Neural crest cell (in vitro differentiated cells): ENCODE data around the gene PNMA1. TPM values are rescaled to one million over a fixed set of nuclear protein-coding genes. Genes with fewer than 3 reads are reported as not detected.

ENCODE experiments used
- DNase-seq: peaks from one replicate; pipeline ENCODE4 v3.0.0; 2021; ENCODE audit warnings: low read depth, mixed read lengths, low spot score
- H3K27ac Mint-ChIP-seq: one replicate; pipeline ENCODE4 v1.8.0; 2021; ENCODE audit warnings: mild to moderate bottlenecking, mixed read lengths; ENCODE audit not compliant: unreplicated experiment
- H3K27me3 Mint-ChIP-seq: 2 replicates; pipeline ENCODE4 v1.8.0; 2021; ENCODE audit warnings: low read depth, mild to moderate bottlenecking, mixed read lengths
- H3K36me3 Mint-ChIP-seq: 2 replicates; pipeline ENCODE4 v1.8.0; 2021; ENCODE audit warnings: low read depth, mild to moderate bottlenecking, mixed read lengths
- H3K4me1 Mint-ChIP-seq: 2 replicates; pipeline ENCODE4 v1.8.0; 2021; ENCODE audit warnings: mixed read lengths
- H3K4me3 Mint-ChIP-seq: one replicate; pipeline ENCODE4 v1.8.0; 2021; ENCODE audit warnings: mild to moderate bottlenecking, mixed read lengths
- H3K9me3 Mint-ChIP-seq: 2 replicates; pipeline ENCODE4 v1.8.0; 2021; ENCODE audit warnings: mixed read lengths
- total RNA-seq: library from RNA; stranded (reverse); gene quantifications from 2 replicates; pipeline ENCODE4 v1.2.1, GENCODE V29; 2021
- TF ChIP-seq, protein P1 (sequence below): fragments of 200-600 bp; sonication (generic); conservative IDR thresholded peaks from 2 replicates; pipeline ENCODE4 v1.5.0; 2021; ENCODE audit warnings: antibody characterized with exemption, mild to moderate bottlenecking

The PNMA1 gene
- total RNA-seq, 1 donor from 2014 or later = 97.4 TPM

DNA sequence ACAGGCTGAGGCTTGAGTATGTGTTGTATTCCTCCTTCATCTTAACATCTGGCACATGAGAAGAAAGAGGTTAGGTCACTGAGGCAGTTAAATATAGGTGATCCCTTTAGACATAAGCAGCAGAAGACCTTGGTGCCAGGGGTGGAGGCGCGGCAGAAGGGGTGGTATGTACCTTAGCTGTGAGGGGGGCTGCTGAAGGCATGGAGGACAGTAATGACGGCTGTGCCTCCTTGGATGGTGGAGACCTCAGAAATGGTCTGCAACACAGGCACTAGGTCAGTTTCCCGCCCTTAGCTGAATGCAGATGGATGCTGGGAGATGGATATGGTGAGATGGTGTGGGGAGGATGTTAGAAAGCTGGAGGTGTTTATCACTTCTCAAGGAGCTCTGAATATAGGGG is 1.5 kb upstream of the PNMA1 start:
- H3K4me1 Mint-ChIP-seq = peaks cover 64% of the 10 kb centered on the region
- H3K27ac Mint-ChIP-seq = no peak overlapping the region
- H3K4me3 Mint-ChIP-seq = peak overlapping the region; percentile 70

DNA sequence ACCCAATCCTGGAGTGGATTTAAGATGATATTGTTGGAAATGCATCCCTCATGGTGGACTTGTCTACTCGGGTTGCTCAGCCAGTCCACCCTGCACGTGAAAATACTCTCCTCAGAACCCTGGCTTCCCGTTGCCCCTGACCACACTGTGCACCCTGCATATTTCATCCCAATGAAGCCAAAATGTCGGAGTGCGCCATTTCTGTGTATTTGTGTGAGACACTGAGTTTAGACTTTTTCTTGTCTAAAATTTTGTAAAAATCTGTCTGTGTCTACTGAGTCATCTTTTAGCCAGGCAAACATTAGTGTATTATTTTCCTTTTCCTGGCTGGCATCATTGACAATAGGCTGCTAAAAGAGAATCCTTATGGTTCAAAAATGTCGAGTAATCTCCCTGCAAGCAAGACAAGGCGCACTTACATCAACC is 485 bp upstream of the PNMA1 start:
- TF ChIP-seq, protein P1, sequence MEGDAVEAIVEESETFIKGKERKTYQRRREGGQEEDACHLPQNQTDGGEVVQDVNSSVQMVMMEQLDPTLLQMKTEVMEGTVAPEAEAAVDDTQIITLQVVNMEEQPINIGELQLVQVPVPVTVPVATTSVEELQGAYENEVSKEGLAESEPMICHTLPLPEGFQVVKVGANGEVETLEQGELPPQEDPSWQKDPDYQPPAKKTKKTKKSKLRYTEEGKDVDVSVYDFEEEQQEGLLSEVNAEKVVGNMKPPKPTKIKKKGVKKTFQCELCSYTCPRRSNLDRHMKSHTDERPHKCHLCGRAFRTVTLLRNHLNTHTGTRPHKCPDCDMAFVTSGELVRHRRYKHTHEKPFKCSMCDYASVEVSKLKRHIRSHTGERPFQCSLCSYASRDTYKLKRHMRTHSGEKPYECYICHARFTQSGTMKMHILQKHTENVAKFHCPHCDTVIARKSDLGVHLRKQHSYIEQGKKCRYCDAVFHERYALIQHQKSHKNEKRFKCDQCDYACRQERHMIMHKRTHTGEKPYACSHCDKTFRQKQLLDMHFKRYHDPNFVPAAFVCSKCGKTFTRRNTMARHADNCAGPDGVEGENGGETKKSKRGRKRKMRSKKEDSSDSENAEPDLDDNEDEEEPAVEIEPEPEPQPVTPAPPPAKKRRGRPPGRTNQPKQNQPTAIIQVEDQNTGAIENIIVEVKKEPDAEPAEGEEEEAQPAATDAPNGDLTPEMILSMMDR = no peak
- Mint-ChIP-seq H3K27ac (peak overlapping the region; percentile 96), H3K36me3 (peaks cover 12% of the 10 kb centered on the region), H3K4me1 (peaks cover 66% of the 10 kb centered on the region), H3K4me3 (peak overlapping the region; percentile 91), H3K27me3 (no peaks in the 10 kb centered on the region), H3K9me3 (no peaks in the 10 kb centered on the region)
- no peak for DNase-seq

More for the DNA sequence above, 1.5 kb upstream of the PNMA1 start:
- Mint-ChIP-seq H3K9me3 (no peaks in the 10 kb centered on the region), H3K36me3 (peaks cover 12% of the 10 kb centered on the region), H3K27me3 (no peaks in the 10 kb centered on the region)
- DNase-seq = no peak
- TF ChIP-seq, protein P1 = no peak

DNA sequence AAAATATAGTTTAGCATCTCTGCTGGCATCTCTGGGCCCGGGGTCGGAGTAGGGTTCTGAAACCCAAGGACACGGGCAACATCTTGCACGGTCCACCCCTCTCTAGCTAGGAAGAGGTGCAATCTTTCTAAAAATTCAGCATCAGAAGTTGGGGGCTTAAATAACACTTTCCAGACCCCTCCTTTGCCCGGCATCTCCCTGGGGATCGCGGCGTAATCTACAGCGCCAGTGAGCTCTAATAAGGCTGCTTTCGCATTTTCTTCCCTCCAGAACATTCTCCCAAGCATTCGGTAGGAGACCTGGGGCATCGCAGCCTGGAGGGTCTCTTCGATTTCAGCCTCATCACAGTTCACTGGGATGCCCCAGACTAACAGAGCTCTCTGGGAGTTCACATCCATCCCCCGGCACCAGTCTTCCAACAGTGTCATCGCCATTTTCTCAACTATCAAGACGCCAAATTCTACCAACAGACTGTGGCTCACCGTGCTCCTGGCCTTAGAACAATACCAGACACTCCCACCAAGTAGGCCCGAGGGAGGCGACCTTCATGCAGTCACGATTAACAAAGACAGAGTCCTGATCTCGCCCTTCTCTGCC is 880 bp downstream of the PNMA1 start:
- Mint-ChIP-seq H3K4me1 (peaks cover 56% of the 10 kb centered on the region), H3K9me3 (no peaks in the 10 kb centered on the region), H3K36me3 (peaks cover 8% of the 10 kb centered on the region), H3K4me3 (peak overlapping the region; percentile 95), H3K27ac (peak overlapping the region; percentile 97), H3K27me3 (no peaks in the 10 kb centered on the region)
- DNase-seq = no peak
- TF ChIP-seq, protein P1 = no peak

DNA sequence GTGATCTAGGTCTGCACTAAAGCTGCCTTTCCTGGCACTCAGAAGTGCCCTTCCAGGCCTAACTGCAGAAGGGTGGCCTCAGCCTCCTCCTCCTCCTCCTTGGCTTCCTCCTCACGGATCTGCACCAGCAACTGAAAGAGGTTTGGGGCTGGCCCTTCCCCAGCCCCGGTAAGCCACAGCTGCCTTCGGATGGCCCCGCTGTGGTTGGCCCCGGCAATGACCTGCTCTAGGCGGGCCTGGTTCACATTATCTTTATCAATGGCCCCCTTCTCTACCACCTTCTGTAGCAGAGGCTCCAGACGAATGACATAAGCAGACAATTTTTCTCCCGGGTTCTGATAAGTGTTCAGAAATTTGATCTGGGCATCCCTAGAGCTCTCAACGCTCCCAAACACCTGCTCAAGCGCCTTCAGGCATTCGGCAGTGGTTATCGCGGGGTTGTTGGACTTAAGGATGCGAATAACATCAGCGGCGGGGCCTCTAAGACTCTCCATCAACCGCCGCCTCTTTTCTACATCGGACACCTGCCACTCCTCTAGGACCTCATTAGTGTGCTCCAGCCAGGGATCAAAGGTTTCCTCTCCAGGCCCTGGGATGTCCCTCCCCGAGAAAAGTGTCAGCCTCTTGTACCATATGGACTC is 1.5 kb downstream of the PNMA1 start:
- peak overlapping the region; percentile 95 for H3K4me3 Mint-ChIP-seq
- H3K27ac Mint-ChIP-seq = peak overlapping the region; percentile 97
- H3K27me3 Mint-ChIP-seq = no peaks in the 10 kb centered on the region
- no peaks in the 10 kb centered on the region for H3K9me3 Mint-ChIP-seq
- no peak for DNase-seq
- TF ChIP-seq, protein P1 = no peak
- H3K4me1 Mint-ChIP-seq = peaks cover 50% of the 10 kb centered on the region
- H3K36me3 Mint-ChIP-seq = peaks cover 8% of the 10 kb centered on the region

DNA sequence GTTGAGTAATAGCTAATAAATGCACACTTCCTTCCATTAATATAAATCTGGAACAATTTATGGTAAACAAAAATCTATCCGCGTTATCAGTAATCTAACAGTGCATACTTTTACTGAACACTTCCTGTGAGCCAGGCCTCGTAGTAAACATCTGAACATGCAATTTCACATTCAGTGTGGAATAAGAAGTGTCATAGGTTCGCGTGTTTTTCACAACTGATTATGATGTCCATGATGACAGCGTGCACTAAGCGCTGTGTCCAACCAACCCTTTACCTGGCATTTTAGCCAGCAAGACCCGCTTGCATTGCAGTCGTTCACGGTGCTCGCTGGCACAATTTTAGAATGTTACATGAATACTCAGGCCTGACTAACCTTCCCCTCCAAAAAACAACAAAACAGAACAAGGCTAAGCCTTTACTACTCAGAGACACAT is 2.1 kb downstream of the PNMA1 start:
- Mint-ChIP-seq H3K4me3 (peak overlapping the region; percentile 95), H3K27ac (peak overlapping the region; percentile 69), H3K9me3 (no peaks in the 10 kb centered on the region), H3K4me1 (peaks cover 46% of the 10 kb centered on the region), H3K36me3 (peaks cover 8% of the 10 kb centered on the region), H3K27me3 (no peaks in the 10 kb centered on the region)
- no peak for DNase-seq
- TF ChIP-seq, protein P1 = no peak
